Measurements from ENCODE around the gene HP1BP3. TPM values are rescaled to one million over a fixed set of nuclear protein-coding genes. Genes with fewer than 3 reads are reported as not detected.

Gene HP1BP3
- total RNA-seq, 2 experiments from 2014 or later: 226 to 240 TPM

DNA sequence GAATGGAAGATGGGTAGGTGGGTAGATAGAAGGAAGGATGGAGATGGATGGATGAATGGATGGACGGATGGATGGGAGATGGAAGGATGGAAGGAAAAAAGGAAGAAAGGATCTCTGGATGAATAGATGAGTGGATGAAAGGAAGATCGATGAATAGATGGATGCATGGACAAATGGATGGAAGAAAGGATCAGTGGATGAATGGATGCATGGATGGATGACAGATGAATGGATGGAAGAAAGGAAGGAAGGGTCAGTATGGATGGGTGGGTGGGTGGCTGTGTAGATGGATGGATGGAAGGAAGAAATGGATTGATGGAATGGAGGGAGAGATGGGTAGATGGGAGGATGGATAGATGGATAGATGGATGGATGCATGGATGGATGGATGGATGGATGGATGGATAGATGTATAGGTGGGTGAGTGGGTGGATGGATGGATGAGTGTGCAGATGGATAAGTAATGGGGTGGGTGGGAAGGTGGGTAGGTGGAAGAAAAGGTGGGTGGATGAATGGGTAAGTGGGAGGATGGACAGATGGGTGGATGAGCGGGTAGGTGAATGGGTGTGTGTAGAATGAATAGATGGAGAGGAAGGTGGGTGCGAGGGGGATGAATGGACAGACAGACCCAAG, 83.9 kb downstream of the HP1BP3 start:
- intact Hi-C loops (cut with micrococcal nuclease): no loop called here
- H3K36me3 Mint-ChIP-seq (ENCODE audit: low read depth): no peaks in the 10 kb centered on the region
- H3K27ac Mint-ChIP-seq: no peak overlapping the region
- no peaks in the 10 kb centered on the region for H3K27me3 Mint-ChIP-seq (ENCODE audit: low read depth)
- no peaks in the 10 kb centered on the region for H3K9me3 Mint-ChIP-seq
- no peak overlapping the region for H3K4me3 Mint-ChIP-seq
- no peak for DNase-seq
- CTCF ChIA-PET: no interaction called here
- no peaks in the 10 kb centered on the region for H3K4me1 Mint-ChIP-seq (ENCODE audit: low read depth)

DNA sequence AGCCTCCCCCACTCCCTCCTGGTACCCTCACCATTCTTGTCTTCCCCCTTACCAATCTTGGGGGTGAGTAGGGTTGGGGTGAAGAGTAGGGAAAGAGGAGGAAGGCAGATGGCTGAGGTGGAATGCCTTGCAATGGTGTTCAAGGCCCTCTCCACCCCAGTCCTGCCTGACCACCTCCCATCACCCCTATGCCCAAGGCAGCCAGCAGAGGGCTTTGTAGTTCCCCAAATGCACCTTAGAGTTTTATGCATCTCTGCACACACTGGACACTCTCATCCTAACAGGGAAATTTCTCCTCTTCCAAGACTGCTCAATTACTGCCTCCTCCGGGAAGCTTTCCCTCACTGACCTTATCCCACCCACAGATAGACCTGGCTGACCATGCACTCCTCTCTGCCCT, 84.7 kb downstream of the HP1BP3 start:
- H3K36me3 Mint-ChIP-seq (ENCODE audit: low read depth): no peaks in the 10 kb centered on the region
- H3K4me1 Mint-ChIP-seq (ENCODE audit: low read depth): no peaks in the 10 kb centered on the region
- DNase-seq: peak; percentile 23
- intact Hi-C loops (cut with micrococcal nuclease): no loop called here
- H3K27ac Mint-ChIP-seq: no peak overlapping the region
- no peak overlapping the region for H3K4me3 Mint-ChIP-seq
- H3K9me3 Mint-ChIP-seq: no peaks in the 10 kb centered on the region
- CTCF ChIA-PET: interaction anchor here (1.0 to 1.2 kb wide), 2 partner anchors 19 to 493 kb away, joined by 3 to 5 read pairs; no protein-coding TSS in a partner anchor
- no peaks in the 10 kb centered on the region for H3K27me3 Mint-ChIP-seq (ENCODE audit: low read depth)

DNA sequence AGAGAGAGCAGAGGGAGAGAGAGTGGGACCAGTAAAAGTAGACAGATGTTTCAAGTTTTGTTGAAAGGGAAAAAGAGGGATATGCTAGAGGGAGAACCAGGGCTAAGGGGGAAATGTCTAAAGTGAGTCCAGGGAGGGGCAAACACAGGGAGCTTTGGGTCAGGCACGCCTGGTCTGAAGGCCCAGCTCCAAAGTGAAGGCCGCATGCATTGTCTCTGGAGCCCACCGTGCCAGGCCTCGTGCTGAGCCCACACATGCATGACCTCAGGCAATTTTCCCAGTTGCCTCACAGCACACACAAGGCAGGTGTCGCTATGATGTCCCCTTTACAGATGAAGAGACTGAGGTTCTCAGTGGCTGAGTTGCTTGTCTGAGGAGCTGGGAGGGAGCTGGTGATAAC, 85.3 kb downstream of the HP1BP3 start:
- Mint-ChIP-seq H3K36me3 (ENCODE audit: low read depth) (no peaks in the 10 kb centered on the region), H3K4me1 (ENCODE audit: low read depth) (peaks cover 3% of the 10 kb centered on the region), H3K9me3 (no peaks in the 10 kb centered on the region), H3K4me3 (no peak overlapping the region), H3K27ac (no peak overlapping the region), H3K27me3 (ENCODE audit: low read depth) (no peaks in the 10 kb centered on the region)
- intact Hi-C loops (cut with micrococcal nuclease): no loop called here
- CTCF ChIA-PET: interaction anchor here (1.0 to 1.2 kb wide), 2 partner anchors 20 to 494 kb away, joined by 3 to 5 read pairs; no protein-coding TSS in a partner anchor
- DNase-seq: no peak

DNA sequence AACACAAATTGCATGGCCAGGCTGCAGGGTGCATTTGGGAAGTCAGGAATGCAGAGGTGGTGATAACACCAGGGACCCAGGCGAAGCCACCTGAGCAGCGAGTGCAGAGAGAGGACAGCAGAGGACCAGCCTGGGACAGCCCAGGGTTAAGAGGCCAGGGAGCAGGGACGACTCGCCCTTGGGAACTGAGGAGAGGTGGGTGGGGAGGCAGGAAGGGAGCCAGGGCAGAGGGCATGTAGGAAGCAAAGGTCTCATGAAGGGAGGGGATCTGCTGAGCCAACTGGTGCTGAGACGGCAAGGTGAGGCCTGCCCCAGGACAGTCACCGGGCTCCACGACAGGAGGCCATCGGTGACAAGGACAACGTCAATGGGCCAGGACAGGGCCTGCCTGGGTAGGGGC, 85.7 kb downstream of the HP1BP3 start:
- H3K9me3 Mint-ChIP-seq: no peaks in the 10 kb centered on the region
- H3K27me3 Mint-ChIP-seq (ENCODE audit: low read depth): no peaks in the 10 kb centered on the region
- CTCF ChIA-PET: interaction anchor here (1.2 kb wide), 1 partner anchor 20 kb away, joined by 3 read pairs; no protein-coding TSS in a partner anchor
- intact Hi-C loops (cut with micrococcal nuclease): no loop called here
- H3K4me3 Mint-ChIP-seq: no peak overlapping the region
- H3K36me3 Mint-ChIP-seq (ENCODE audit: low read depth): no peaks in the 10 kb centered on the region
- no peak for DNase-seq
- no peak overlapping the region for H3K27ac Mint-ChIP-seq
- peaks cover 5% of the 10 kb centered on the region for H3K4me1 Mint-ChIP-seq (ENCODE audit: low read depth)

DNA sequence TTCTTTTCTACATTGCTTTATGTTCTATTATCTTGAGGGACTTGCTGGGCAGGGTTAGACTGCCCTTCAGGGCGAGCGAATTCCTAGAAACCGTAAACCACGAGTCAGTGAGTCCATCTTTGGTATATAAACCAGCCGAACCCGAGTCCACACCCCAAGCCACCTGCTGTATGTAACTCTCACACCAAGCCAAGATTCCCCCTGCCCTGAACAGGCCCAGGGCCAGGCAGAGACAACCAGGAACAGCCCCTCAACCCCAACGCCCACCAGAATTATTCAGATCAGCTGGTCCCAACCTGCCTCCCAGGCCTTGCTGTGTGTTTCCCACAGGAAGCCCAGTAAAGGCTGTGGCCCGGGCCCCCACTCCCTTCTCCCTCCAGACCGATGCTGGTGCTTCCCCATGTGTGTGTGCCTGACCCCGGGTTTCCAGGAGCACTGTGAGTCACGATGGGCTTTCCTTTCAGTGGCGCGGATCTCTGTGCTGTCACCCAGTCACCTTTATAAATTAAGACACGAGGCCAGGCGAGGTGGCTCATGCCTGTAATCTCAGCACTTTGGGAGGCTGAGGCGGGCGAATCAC, 86.4 kb downstream of the HP1BP3 start:
- no peak overlapping the region for H3K27ac Mint-ChIP-seq
- DNase-seq: no peak
- H3K4me3 Mint-ChIP-seq: no peak overlapping the region
- peaks cover 5% of the 10 kb centered on the region for H3K4me1 Mint-ChIP-seq (ENCODE audit: low read depth)
- no peaks in the 10 kb centered on the region for H3K27me3 Mint-ChIP-seq (ENCODE audit: low read depth)
- H3K9me3 Mint-ChIP-seq: no peaks in the 10 kb centered on the region
- CTCF ChIA-PET: no interaction called here
- H3K36me3 Mint-ChIP-seq (ENCODE audit: low read depth): no peaks in the 10 kb centered on the region
- intact Hi-C loops (cut with micrococcal nuclease): no loop called here

DNA sequence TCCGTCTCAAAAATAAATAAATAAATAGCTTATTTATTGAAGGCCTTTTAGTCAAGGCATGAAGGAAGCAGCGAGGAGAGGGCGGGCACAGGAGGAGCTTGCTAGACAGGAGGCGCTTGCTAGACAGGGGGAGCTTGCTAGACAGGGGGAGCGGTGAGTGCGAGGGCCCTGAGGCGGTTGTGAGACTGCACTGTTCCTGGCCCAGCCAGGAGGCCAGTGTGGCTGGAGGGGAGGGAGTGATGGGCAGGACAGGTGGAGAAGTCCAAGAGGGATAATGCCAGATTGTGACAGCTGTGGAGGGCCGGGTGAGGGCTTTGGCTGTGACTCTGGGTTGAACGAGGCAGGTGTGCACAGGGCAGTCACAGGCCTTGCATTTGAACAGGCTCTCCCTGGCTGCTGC, 87.5 kb downstream of the HP1BP3 start:
- CTCF ChIA-PET: interaction anchor here (0.6 to 4.9 kb wide), 5 partner anchors 23 to 496 kb away, joined by 3 to 73 read pairs (median 3); no protein-coding TSS in a partner anchor
- H3K9me3 Mint-ChIP-seq: no peaks in the 10 kb centered on the region

DNA sequence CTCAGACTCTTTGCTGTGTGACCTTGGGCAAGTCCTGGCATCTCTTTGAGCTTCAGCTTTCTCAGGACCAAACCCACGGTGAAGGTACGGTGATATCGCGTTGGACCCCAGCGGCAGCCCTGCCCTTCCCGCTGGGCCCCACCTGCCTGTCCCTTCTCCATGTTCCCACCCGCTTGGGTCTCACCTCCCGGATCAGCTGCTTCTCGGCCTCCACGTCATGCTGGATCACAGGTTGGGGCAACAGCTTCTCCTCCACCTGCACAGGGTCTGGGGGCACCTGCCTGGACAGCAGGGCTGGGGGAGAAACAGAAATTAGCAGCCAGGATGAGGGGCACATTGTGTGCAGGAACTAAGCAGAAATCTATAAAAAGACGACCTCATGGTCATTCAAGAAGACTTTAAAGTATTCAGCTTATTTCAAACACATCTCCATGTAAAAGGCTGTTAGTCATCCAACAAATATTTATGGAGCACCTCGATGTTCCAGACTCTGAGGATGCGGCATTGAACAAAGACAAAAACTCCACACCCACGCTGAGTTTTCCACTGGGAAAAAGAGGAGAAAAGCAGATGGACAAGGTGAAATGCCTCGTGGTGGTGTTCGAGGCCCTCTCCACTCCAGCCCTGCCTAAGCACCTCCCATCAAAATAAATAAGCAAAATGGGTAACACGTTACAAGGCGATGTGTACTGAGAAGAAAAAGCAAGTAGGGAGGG, 88.8 kb downstream of the HP1BP3 start:
- H3K27ac Mint-ChIP-seq: no peak overlapping the region
- peaks cover 5% of the 10 kb centered on the region for H3K4me1 Mint-ChIP-seq (ENCODE audit: low read depth)
- intact Hi-C loops (cut with micrococcal nuclease): loop anchor here (5.0 kb wide), 1 partner anchor 234 kb away; no protein-coding TSS in a partner anchor
- no peak overlapping the region for H3K4me3 Mint-ChIP-seq
- no peaks in the 10 kb centered on the region for H3K36me3 Mint-ChIP-seq (ENCODE audit: low read depth)
- no peak for DNase-seq
- CTCF ChIA-PET: interaction anchor here (0.6 to 4.9 kb wide), 4 partner anchors 33 to 497 kb away, joined by 3 to 73 read pairs (median 4); no protein-coding TSS in a partner anchor
- no peaks in the 10 kb centered on the region for H3K9me3 Mint-ChIP-seq
- H3K27me3 Mint-ChIP-seq (ENCODE audit: low read depth): no peaks in the 10 kb centered on the region

More for the DNA sequence above, 87.5 kb downstream of the HP1BP3 start:
- H3K27me3 Mint-ChIP-seq (ENCODE audit: low read depth): no peaks in the 10 kb centered on the region
- H3K4me1 Mint-ChIP-seq (ENCODE audit: low read depth): peaks cover 5% of the 10 kb centered on the region
- intact Hi-C loops (cut with micrococcal nuclease): loop anchor here (5.0 kb wide), 1 partner anchor 233 kb away; no protein-coding TSS in a partner anchor
- DNase-seq: no peak
- H3K27ac Mint-ChIP-seq: no peak overlapping the region
- H3K36me3 Mint-ChIP-seq (ENCODE audit: low read depth): no peaks in the 10 kb centered on the region
- no peak overlapping the region for H3K4me3 Mint-ChIP-seq

DNA sequence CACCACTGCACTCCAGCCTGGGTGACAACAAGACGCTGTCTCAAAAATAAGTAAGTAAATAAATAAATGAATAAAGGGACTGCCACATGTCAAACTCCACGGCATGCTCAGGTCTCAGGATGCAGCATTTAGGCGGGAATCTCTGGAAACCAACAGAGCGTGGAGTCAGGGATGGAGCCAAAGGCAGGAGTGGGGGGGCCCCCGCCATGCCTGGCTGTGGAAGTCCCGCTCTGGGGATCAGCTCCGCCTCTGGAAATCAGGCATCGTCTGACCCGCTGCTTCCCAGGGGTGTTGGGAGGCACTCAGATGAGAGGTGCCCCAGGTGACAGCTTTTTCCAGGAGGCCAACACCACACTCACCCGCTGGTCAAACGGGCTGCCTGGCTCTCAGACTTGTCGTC, 89.5 kb downstream of the HP1BP3 start:
- no peak for DNase-seq
- no peak overlapping the region for H3K4me3 Mint-ChIP-seq
- CTCF ChIA-PET: interaction anchor here (0.9 to 4.9 kb wide), 14 partner anchors 10 to 706 kb away, joined by 3 to 73 read pairs (median 4); partner anchors contain the start of gene SH2D5
- no peak overlapping the region for H3K27ac Mint-ChIP-seq
- no peaks in the 10 kb centered on the region for H3K27me3 Mint-ChIP-seq (ENCODE audit: low read depth)
- H3K36me3 Mint-ChIP-seq (ENCODE audit: low read depth): no peaks in the 10 kb centered on the region
- intact Hi-C loops (cut with micrococcal nuclease): loop anchor here (5.0 kb wide), 1 partner anchor 235 kb away; no protein-coding TSS in a partner anchor
- H3K4me1 Mint-ChIP-seq (ENCODE audit: low read depth): peaks cover 5% of the 10 kb centered on the region
- no peaks in the 10 kb centered on the region for H3K9me3 Mint-ChIP-seq

DNA sequence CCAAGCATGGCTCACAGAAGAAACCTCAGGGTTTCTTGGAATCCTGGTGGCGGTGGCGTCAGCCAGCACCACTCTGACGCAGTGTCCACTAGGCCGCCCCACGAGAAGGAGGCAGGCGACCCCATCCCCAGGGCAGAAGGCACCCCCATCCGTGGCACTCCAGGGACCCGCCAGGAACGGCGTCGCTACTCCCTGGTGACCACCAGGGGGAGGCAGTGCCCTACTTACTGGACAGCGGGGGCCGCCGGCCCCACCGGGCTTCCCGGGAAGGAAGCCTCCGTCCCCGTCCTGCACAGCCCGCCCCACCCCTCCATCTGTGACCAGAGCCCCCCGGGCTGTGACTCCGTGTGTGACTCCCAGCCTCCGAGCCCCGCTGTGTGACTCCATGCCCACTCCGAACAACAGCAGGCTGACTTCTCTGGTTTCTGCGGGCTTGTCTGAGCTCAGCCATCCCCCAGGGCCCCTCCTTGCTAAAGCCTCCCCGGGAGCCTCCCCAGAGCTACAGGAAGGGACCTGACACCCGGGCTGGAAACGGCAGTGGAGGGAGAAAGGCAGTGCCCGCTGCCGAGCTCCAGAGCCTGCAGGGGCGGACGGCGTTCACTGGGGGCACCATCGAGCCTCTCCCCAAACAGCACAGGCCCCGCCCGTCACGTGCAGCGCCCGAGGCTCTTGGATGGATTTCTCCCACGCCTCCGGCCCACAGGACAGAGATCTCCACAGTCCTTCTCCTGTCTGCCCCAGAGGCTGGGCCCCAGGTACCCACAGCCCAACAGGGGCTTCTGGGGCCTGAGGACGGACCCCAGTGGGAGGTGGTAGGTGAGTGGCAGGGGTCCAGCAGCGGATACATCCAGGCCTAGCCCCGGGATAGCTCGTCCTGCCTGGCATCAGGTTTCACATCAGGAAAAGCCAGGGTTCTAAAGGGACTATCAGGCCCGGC, 90.4 kb downstream of the HP1BP3 start:
- CTCF ChIA-PET: interaction anchor here (0.6 to 4.9 kb wide), 37 partner anchors 11 to 1257 kb away, joined by 3 to 73 read pairs (median 3); partner anchors contain the start of gene SH2D5
- Mint-ChIP-seq H3K27me3 (ENCODE audit: low read depth) (no peaks in the 10 kb centered on the region), H3K4me1 (ENCODE audit: low read depth) (peaks cover 5% of the 10 kb centered on the region), H3K9me3 (no peaks in the 10 kb centered on the region), H3K36me3 (ENCODE audit: low read depth) (no peaks in the 10 kb centered on the region), H3K4me3 (peak overlapping the region; percentile 77), H3K27ac (peak overlapping the region; percentile 50)
- peak; percentile 86 for DNase-seq
- intact Hi-C loops (cut with micrococcal nuclease): loop anchor here (1.0 to 5.0 kb wide), 3 partner anchors 37 to 499 kb away; no protein-coding TSS in a partner anchor

DNA sequence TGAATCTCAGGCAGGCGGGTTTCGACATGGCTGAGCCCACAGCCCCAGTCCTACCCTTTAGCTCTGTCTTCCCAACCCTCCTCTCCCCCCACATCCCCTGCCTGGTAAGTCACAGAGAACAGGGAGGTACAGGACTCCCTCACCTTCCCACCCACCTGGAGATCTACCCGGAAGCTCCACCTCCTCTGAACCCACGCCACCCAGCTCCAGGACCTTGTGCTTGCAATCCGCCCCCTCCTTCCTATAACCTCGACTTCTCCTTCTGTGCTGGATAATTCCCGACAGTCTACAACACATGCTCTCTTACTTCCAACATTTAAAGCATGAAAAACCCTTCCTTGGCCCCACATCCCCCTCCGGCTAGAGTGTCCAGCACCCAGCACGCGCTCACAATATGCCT, 91.6 kb downstream of the HP1BP3 start:
- Mint-ChIP-seq H3K27me3 (ENCODE audit: low read depth) (no peaks in the 10 kb centered on the region), H3K36me3 (ENCODE audit: low read depth) (no peaks in the 10 kb centered on the region), H3K4me3 (no peak overlapping the region), H3K4me1 (ENCODE audit: low read depth) (peaks cover 5% of the 10 kb centered on the region), H3K9me3 (no peaks in the 10 kb centered on the region), H3K27ac (no peak overlapping the region)
- no peak for DNase-seq
- intact Hi-C loops (cut with micrococcal nuclease): loop anchor here (5.0 kb wide), 1 partner anchor 237 kb away; no protein-coding TSS in a partner anchor
- CTCF ChIA-PET: interaction anchor here (0.6 to 4.9 kb wide), 6 partner anchors 19 to 500 kb away, joined by 3 to 73 read pairs (median 5); no protein-coding TSS in a partner anchor

DNA sequence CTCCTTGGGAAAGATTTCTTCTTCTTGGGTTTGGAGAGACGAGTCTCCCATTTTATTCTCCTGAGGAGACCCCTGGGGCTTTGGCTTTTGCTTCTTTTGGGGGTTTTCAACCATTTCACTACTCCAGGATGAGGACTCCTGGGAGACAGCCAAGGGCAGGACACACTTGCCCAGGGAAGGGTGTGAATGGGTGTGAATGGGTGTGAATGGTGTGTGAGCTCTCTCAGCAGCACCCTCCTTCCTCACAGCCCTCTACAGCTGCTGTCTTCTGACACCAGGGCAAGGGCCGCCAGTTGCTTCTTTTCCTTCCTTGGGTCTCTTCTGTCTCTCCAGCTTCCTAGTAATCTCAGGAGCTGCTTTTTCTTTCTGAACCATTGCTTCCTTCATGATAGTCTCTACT, 93.5 kb downstream of the HP1BP3 start:
- Mint-ChIP-seq H3K4me1 (ENCODE audit: low read depth) (peaks cover 5% of the 10 kb centered on the region), H3K4me3 (no peak overlapping the region), H3K36me3 (ENCODE audit: low read depth) (no peaks in the 10 kb centered on the region), H3K27me3 (ENCODE audit: low read depth) (no peaks in the 10 kb centered on the region), H3K27ac (no peak overlapping the region), H3K9me3 (no peaks in the 10 kb centered on the region)
- intact Hi-C loops (cut with micrococcal nuclease): no loop called here
- no peak for DNase-seq
- CTCF ChIA-PET: interaction anchor here (0.7 to 0.9 kb wide), 2 partner anchors 502 to 863 kb away, joined by 3 read pairs; no protein-coding TSS in a partner anchor
